Hepatocyte (in vitro differentiated cells): ENCODE measurements around the gene SRGN.

ENCODE experiments used
- CTCF ChIP-seq: fragments of 200-600 bp; sonication (generic); IDR thresholded peaks from 2 replicates; pipeline ENCODE4 v1.5.1; 2016; ENCODE audit warnings: antibody characterized with exemption, mild to moderate bottlenecking; ENCODE audit not compliant: poor library complexity
- EZH2 ChIP-seq: fragments of 200-600 bp; sonication (generic); IDR thresholded peaks from 2 replicates; pipeline ENCODE4 v1.6.1; 2016; ENCODE audit warnings: antibody characterized with exemption, mild to moderate bottlenecking, borderline replicate concordance
- EZH2phosphoT487 ChIP-seq: fragments of 200-600 bp; sonication (generic); IDR thresholded peaks from one replicate; pipeline ENCODE4 v1.6.1; 2018; ENCODE audit warnings: antibody characterized with exemption, mild to moderate bottlenecking, low read depth, moderate library complexity; ENCODE audit not compliant: unreplicated experiment, severe bottlenecking

GRCh38 chr10:69145329-69145728, 57.4 kb downstream of the SRGN start:
- TF ChIP-seq CTCF (no peak), EZH2 (no peak), EZH2phosphoT487 (no peak)
